Forelimb muscle (tissue), 1 donor: ENCODE measurements around the gene APOE. TPM values are rescaled to one million over a fixed set of nuclear protein-coding genes. Genes with fewer than 3 reads are reported as not detected.
"Not testable (repeated sequence)": the region's sequence is repeated elsewhere in the genome, so short reads cannot be mapped to it uniquely, and the experiment has no call there.

ENCODE experiments used
- DNase-seq: peaks from one replicate; pipeline ENCODE4 v3.0.0-alpha.2; 2013; ENCODE audit warnings: low read depth
- polyA plus RNA-seq: library from polyadenylated mRNA; unstranded; fragments of 120-200 nt; gene quantifications from one replicate; pipeline ENCODE4 v1.2.1, GENCODE V29; 2013; ENCODE audit not compliant: insufficient read length

The APOE gene
- polyA plus RNA-seq, 1 donor: 41.6 TPM

- no peak for DNase-seq
Measured at GRCh38 chr19:44909775-44910174, 4.2 kb downstream of the APOE start.

GRCh38 chr19:44911896-44912295, 6.3 kb downstream of the APOE start:
- not testable (repeated sequence) for DNase-seq

GRCh38 chr19:44912854-44913253, 7.3 kb downstream of the APOE start:
- DNase-seq: no peak

- not testable (repeated sequence) for DNase-seq
Measured at GRCh38 chr19:44913512-44914432, 8.2 kb downstream of the APOE start.

GRCh38 chr19:44914433-44915206, 9.0 kb downstream of the APOE start, which contains the start of gene APOC1:
Gene APOC1, plus strand, starts transcription at chr19:44914608. Its CDS starts 284 bp downstream, at chr19:44914892.
- peak; percentile 71 for DNase-seq

GRCh38 chr19:44924243-44924725, 18.7 kb downstream of the APOE start:
- DNase-seq: no peak

GRCh38 chr19:44925114-44925891, 19.7 kb downstream of the APOE start:
- DNase-seq: no peak

- not testable (repeated sequence) for DNase-seq
Measured at GRCh38 chr19:44926245-44927077, 20.9 kb downstream of the APOE start.

- DNase-seq: no peak
Measured at GRCh38 chr19:44927746-44928145, 22.1 kb downstream of the APOE start.

GRCh38 chr19:44930088-44930487, 24.5 kb downstream of the APOE start:
- DNase-seq: no peak

GRCh38 chr19:44931541-44931940, 25.9 kb downstream of the APOE start:
- DNase-seq: no peak

GRCh38 chr19:44939668-44940067, 34.1 kb downstream of the APOE start:
- no peak for DNase-seq

- no peak for DNase-seq
Measured at GRCh38 chr19:44942067-44942571, 36.5 kb downstream of the APOE start, which contains the start of gene APOC4. Gene APOC4, plus strand, starts transcription at chr19:44942237. Its CDS starts 41 bp downstream, at chr19:44942278.

GRCh38 chr19:44943801-44944249, 38.2 kb downstream of the APOE start:
- no peak for DNase-seq

GRCh38 chr19:44947041-44947581, 41.5 kb downstream of the APOE start:
- DNase-seq: no peak

GRCh38 chr19:44948237-44948636, 42.6 kb downstream of the APOE start:
- no peak for DNase-seq

GRCh38 chr19:44948763-44949374, 43.3 kb downstream of the APOE start:
- DNase-seq: no peak

GRCh38 chr19:44949550-44949949, 44.0 kb downstream of the APOE start:
- no peak for DNase-seq
